GM12891 (cell line): ENCODE results near the gene TSR3.

Source experiments
- DNase-seq: peaks from one replicate; pipeline ENCODE4 v3.0.0; 2011; ENCODE audit warnings: low spot score; ENCODE audit not compliant: insufficient read length
- FAIRE-seq: peaks from 2 replicates; lab custom pipeline; 2011; peaks lifted over from hg19 to GRCh38; lab: Jason Lieb, UNC
- PAX5 ChIP-seq: IDR thresholded peaks from 2 replicates; pipeline ENCODE4 v1.6.1; 2011; ENCODE audit warnings: low read length, moderate library complexity, mild to moderate bottlenecking; ENCODE audit not compliant: insufficient read depth, severe bottlenecking
- POLR2A ChIP-seq: IDR thresholded peaks from 2 replicates; pipeline ENCODE4 v1.6.1; 2011; ENCODE audit warnings: low read depth, low read length, control low read depth
- POLR2AphosphoS5 ChIP-seq: IDR thresholded peaks from 2 replicates; pipeline ENCODE4 v1.6.1; 2011; ENCODE audit warnings: low read depth, low read length, control low read depth
- POU2F2 ChIP-seq: IDR thresholded peaks from 2 replicates; pipeline ENCODE4 v1.6.1; 2011; ENCODE audit warnings: low read depth, mild to moderate bottlenecking, control low read depth, low read length, moderate library complexity
- SPI1 ChIP-seq: IDR thresholded peaks from 2 replicates; pipeline ENCODE4 v1.6.1; 2011; ENCODE audit warnings: low read depth, low read length, control low read depth
- TAF1 ChIP-seq: IDR thresholded peaks from 2 replicates; pipeline ENCODE4 v1.6.1; 2011; ENCODE audit warnings: low read depth, low read length, control low read depth

TSR3 gene

GRCh38 chr16:1347962-1348361, 3.7 kb downstream of the TSR3 start:
- FAIRE-seq (no peak), DNase-seq (no peak)
- no peak for TF ChIP-seq PAX5
- no peak for TF ChIP-seq POLR2AphosphoS5
- TF ChIP-seq TAF1, result no peak
- TF ChIP-seq SPI1, result no peak
- no peak for TF ChIP-seq POLR2A

DNA sequence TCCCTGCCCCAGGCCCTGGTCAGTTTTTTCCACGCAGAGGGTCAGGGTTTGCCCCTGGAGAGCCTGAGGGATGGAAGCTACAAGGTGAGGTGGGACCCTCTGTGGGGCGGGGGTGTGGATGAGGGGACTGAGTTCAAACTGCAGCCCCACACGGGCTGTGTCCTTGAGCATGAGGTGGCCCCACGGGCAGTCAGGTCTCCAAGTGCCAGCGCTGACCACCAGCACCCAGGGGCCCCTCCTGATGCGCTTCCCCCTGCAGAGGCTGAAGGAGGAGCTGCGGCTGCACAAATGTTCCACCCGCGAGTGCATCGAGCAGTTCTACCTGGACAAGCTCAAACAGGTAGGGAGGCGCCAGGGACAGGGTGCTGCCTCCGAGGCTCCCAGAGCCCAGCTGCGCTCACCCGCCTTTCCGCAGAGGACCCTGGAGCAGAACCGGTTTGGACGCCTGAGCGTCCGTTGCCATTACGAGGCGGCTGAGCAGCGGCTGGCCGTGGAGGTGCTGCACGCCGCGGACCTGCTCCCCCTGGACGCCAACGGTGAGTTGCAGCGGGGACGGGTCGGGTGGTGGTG, 4.3 kb downstream of the TSR3 start:
- TF ChIP-seq POU2F2, result no peak
- TF ChIP-seq SPI1, result no peak
- no peak for TF ChIP-seq TAF1
- no peak for TF ChIP-seq PAX5
- no peak for TF ChIP-seq POLR2AphosphoS5
- no peak for TF ChIP-seq POLR2A
- FAIRE-seq (no peak), DNase-seq (no peak)

DNA sequence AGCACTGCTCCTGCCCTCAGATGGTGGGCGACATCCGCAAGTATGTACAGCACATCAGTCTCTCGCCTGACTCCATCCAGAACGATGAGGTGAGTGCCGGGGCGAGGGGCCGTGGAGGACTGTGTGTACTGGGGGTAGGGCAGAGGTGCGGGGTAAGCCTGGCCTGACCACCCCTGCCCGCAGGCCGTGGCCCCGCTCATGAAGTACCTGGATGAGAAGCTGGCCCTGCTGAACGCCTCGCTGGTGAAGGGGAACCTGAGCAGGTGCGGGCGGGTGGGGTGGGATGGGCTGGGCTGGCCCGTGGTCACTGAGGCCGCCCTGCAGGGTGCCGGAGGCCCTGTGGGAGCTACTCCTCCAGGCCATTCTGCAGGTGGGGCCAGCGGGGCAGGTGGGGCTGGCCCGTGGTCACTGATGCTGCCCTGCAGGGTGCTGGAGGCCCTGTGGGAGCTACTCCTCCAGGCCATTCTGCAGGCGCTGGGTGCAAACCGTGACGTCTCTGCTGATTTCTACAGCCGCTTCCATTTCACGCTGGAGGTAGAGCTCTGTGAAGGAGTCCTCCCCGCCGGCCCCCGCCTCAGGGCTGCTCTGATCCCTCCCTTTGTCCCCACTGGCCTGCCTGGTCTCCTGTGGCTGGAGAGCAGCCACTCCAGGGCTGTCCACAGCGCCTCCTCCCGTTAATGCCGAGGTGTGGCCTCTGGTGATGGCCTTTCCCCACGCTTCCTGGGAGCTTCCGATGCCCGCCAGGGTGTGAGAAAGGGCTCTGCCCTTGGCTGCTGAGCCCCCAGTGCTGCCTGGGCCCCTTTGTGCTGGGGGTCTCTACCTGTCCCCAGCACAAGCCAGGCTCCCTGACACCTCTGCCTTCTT, 5.0 kb downstream of the TSR3 start:
- DNase-seq (no peak), FAIRE-seq (no peak)
- TF ChIP-seq PAX5, result no peak
- no peak for TF ChIP-seq POU2F2
- no peak for TF ChIP-seq POLR2AphosphoS5
- TF ChIP-seq SPI1, result no peak
- TF ChIP-seq TAF1, result no peak
- TF ChIP-seq POLR2A, result no peak

DNA sequence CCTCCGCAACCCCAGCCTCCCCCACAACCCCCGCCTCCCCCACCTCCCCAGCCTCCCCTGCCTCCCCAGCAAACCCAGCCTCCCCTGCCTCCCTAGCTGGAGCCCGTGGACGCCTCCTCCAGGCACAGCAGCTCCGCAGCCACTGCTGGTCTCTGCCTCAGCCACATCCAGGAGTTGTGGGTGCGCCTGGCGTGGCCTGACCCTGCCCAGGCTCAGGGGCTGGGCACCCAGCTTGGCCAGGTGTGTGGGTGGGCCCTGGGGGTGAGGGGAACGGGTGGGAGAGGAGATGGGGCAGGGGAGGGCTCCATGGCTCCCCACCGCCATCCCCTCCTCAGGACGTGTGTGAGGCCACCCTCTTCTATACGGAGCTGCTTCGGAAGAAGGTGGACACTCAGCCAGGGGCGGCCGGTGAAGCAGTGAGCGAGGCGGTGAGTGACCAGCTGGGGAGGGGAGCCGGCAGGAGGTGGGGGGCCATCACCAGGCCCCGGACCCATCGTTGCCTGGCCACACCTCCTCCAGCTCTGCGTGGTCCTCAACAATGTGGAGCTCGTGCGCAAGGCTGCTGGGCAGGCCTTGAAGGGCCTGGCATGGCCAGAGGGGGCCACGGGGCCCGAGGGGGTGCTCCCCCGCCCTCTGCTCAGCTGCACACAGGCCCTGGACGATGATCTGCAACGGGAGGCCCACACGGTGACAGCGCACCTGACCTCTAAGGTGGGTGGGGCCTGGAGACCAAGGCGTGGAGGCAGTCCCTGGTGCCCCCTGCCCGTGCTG, 5.8 kb downstream of the TSR3 start:
- no peak for DNase-seq
- TF ChIP-seq PAX5 (no peak), POLR2AphosphoS5 (no peak), POU2F2 (no peak), POLR2A (no peak), SPI1 (no peak), TAF1 (no peak)
- no peak for FAIRE-seq

DNA sequence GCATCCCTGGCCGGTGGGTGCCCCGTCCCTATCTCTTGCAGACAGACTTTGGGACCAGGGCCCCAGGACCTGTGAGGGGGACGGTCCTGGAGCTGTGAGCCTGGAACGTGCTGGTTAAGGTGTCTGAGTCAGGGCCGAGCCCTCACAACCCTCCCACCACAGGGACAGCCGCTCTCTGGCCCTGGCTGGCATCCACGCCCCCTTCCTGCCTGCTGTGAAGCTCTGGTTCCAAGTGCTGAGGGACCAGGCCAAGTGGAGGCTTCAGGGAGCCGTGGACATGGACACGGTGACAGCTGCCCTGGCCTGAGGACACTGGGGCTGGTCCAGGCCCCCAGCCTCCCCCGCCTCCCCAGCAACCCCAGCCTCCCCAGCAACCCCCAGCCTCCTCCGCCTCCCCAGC, 6.6 kb downstream of the TSR3 start:
- TF ChIP-seq POU2F2 (no peak), POLR2A (no peak), POLR2AphosphoS5 (no peak), SPI1 (no peak), TAF1 (no peak), PAX5 (no peak)
- DNase-seq (no peak), FAIRE-seq (no peak)

GRCh38 chr16:1344499-1344898, 7.2 kb downstream of the TSR3 start:
- no peak for FAIRE-seq

GRCh38 chr16:1343428-1344242, 8.0 kb downstream of the TSR3 start:
- FAIRE-seq, result no peak
- TF ChIP-seq SPI1, result no peak
- no peak for TF ChIP-seq POLR2AphosphoS5
- no peak for TF ChIP-seq PAX5
- DNase-seq, result no peak

More at GRCh38 chr16:1344499-1344898, 7.2 kb downstream of the TSR3 start:
- TF ChIP-seq POLR2AphosphoS5, result no peak
- no peak for TF ChIP-seq TAF1
- TF ChIP-seq PAX5, result no peak
- no peak for TF ChIP-seq SPI1
- no peak for TF ChIP-seq POU2F2
- TF ChIP-seq POLR2A, result no peak
- DNase-seq, result no peak

GRCh38 chr16:1342526-1343427, 8.9 kb downstream of the TSR3 start:
- FAIRE-seq (peak; percentile 100), DNase-seq (peak; percentile 100)
- TF ChIP-seq POLR2AphosphoS5 (no peak), SPI1 (0 out of 2 replicates have a peak, but pooled peaks have one; percentile 14)
